HCT116 (cell line): ENCODE data around the gene TTLL11. TPM values are rescaled to one million over a fixed set of nuclear protein-coding genes. Genes with fewer than 3 reads are reported as not detected.

Source experiments
- ATAC-seq: fragments of 200-7000 bp; cut with Tn5 transposase; 2 replicates; pipeline ENCODE4 v1.9.1; 2020; ENCODE audit warnings: mild to moderate bottlenecking, moderate library complexity
- BruUV-seq: library from RNA; stranded (reverse); fragments of 400-500 nt; replicated peaks from 2 replicates; lab custom pipeline; 2021; lab: Mats Ljungman, UMichigan
- CTCF ChIA-PET: fragments of 300-600 bp; sonication (Branson Sonifier 250); formaldehyde crosslinking; loops from one replicate; lab custom pipeline; 2021; ENCODE audit warnings: antibody characterized with exemption; lab: Charles Lee
- POLR2A ChIA-PET: fragments of 300-600, 350-600 bp; sonication (Branson Sonifier 250); formaldehyde crosslinking; loops from one replicate; lab custom pipeline; 2021; ENCODE audit warnings: antibody characterized with exemption; lab: Charles Lee
- RAD21 ChIA-PET, 2 experiments: fragments of 300-600 bp; sonication (Branson Sonifier 250); formaldehyde crosslinking; loops; one replicate each; lab custom pipeline; 2023; ENCODE audit warnings: low total read pairs in 2 of 2; ENCODE audit not compliant: uncharacterized antibody in 2 of 2, unreplicated experiment in 2 of 2, low non-redundant PET in 1 of 2; lab: Charles Lee
- DNase-seq: peaks from one replicate; pipeline ENCODE4 v3.0.0-alpha.2; 2010; ENCODE audit warnings: low read depth, low spot score
- H2AFZ ChIP-seq: fragments of 200-600 bp; shearing (Covaris generic), sonication (generic); 2 replicates; pipeline ENCODE4 v1.6.1; 2017; ENCODE audit warnings: low read depth, mixed run types, mixed read lengths, antibody characterized with exemption, low read length; ENCODE audit not compliant: poor library complexity, severe bottlenecking
- H3K27ac ChIP-seq: 2 replicates; pipeline ENCODE4 v1.5.1; 2012; ENCODE audit warnings: low read depth, low read length
- H3K27me3 ChIP-seq: fragments of 200-600 bp; sonication (generic); 2 replicates; pipeline ENCODE4 v1.6.1; 2016; ENCODE audit warnings: mixed run types, low read length, mixed read lengths; ENCODE audit not compliant: insufficient read depth
- H3K36me3 ChIP-seq, 2 experiments: fragments of 200-500 bp in 1 of 2; fragments of 200-600 bp in 1 of 2; sonication (Bioruptor generic) in 1 of 2; sonication (generic) in 1 of 2; 2 replicates each; pipeline versions ENCODE4 v1.5.1 to v1.6.1; 2014 to 2016; ENCODE audit warnings: low read length in 2 of 2, inconsistent platforms in 1 of 2, mixed read lengths in 1 of 2, mixed run types in 1 of 2; ENCODE audit not compliant: insufficient read depth in 2 of 2, control insufficient read depth in 1 of 2
- H3K4me1 ChIP-seq, 2 experiments: fragments of 200-600 bp in 1 of 2; sonication (generic) in 1 of 2; 2 replicates each; pipeline versions ENCODE4 v1.5.1 to v1.6.1; 2012 to 2017; ENCODE audit warnings: low read length in 2 of 2, inconsistent platforms in 1 of 2, mild to moderate bottlenecking in 1 of 2, mixed read lengths in 1 of 2, mixed run types in 1 of 2, moderate library complexity in 1 of 2; ENCODE audit not compliant: insufficient read depth in 2 of 2, control insufficient read depth in 1 of 2
- H3K4me2 ChIP-seq: fragments of 200-600 bp; sonication (generic); 2 replicates; pipeline ENCODE4 v1.6.1; 2017; ENCODE audit warnings: mixed run types, low read length, mixed read lengths
- H3K4me3 ChIP-seq, 2 experiments: fragments of 200-600 bp in 1 of 2; sonication (generic) in 1 of 2; replicated peaks in 1 of 2; 2 replicates each; pipeline ENCODE4 v1.5.1; 2011 to 2016; ENCODE audit warnings: low read length in 2 of 2, control low read depth in 1 of 2, low read depth in 1 of 2, mild to moderate bottlenecking in 1 of 2, mixed read lengths in 1 of 2, mixed run types in 1 of 2
- H3K79me2 ChIP-seq: fragments of 200-600 bp; sonication (generic); 2 replicates; pipeline ENCODE4 v1.6.1; 2017; ENCODE audit warnings: mild to moderate bottlenecking, mixed run types, low read length, moderate library complexity, mixed read lengths; ENCODE audit not compliant: insufficient read depth
- H3K9ac ChIP-seq: fragments of 200-600 bp; sonication (generic); 2 replicates; pipeline ENCODE4 v1.6.1; 2016; ENCODE audit warnings: low read length, mixed read lengths
- H3K9me2 ChIP-seq: fragments of 200-600 bp; sonication (generic), shearing (Covaris generic); 2 replicates; pipeline ENCODE4 v1.6.1; 2017; ENCODE audit warnings: mixed run types, mild to moderate bottlenecking, moderate library complexity; ENCODE audit not compliant: insufficient read depth
- H3K9me3 ChIP-seq, 2 experiments: fragments of 200-500 bp in 1 of 2; fragments of 200-600 bp in 1 of 2; sonication (Bioruptor generic) in 1 of 2; sonication (generic) in 1 of 2; 2 replicates each; pipeline ENCODE4 v1.6.1; 2014 to 2017; ENCODE audit warnings: low read length in 2 of 2, mixed read lengths in 2 of 2, inconsistent platforms in 1 of 2, low read depth in 1 of 2, mild to moderate bottlenecking in 1 of 2, mixed run types in 1 of 2, moderate library complexity in 1 of 2; ENCODE audit not compliant: control insufficient read depth in 1 of 2, insufficient read depth in 1 of 2
- H4K20me1 ChIP-seq: fragments of 200-600 bp; sonication (generic), shearing (Covaris generic); 2 replicates; pipeline ENCODE4 v1.6.1; 2017; ENCODE audit warnings: mixed run types, mild to moderate bottlenecking, moderate library complexity; ENCODE audit not compliant: insufficient read depth
- CTCF ChIP-seq, 3 experiments: fragments of 200-600 bp in 1 of 3; sonication (generic) in 1 of 3; IDR thresholded peaks in 2 of 3; conservative IDR thresholded peaks in 1 of 3; 2 replicates each; pipeline ENCODE4 v1.5.1; 2012 to 2017; ENCODE audit warnings: low read depth in 2 of 3, low read length in 2 of 3, antibody characterized with exemption in 1 of 3, borderline replicate concordance in 1 of 3, control low read depth in 1 of 3, mild to moderate bottlenecking in 1 of 3, mixed read lengths in 1 of 3, mixed run types in 1 of 3, moderate library complexity in 1 of 3; ENCODE audit not compliant: insufficient read depth in 1 of 3
- FOSL1 ChIP-seq: IDR thresholded peaks from 2 replicates; pipeline ENCODE4 v1.6.1; 2012; ENCODE audit warnings: low read depth
- RAD21 ChIP-seq: IDR thresholded peaks from 2 replicates; pipeline ENCODE4 v1.6.1; 2012; ENCODE audit warnings: low read depth, mild to moderate bottlenecking
- SIN3A ChIP-seq: IDR thresholded peaks from 2 replicates; pipeline ENCODE4 v1.6.1; 2012; ENCODE audit warnings: low read depth
- ZBTB33 ChIP-seq: IDR thresholded peaks from 2 replicates; pipeline ENCODE4 v1.6.1; 2011; ENCODE audit warnings: mild to moderate bottlenecking, low read length, moderate library complexity; ENCODE audit not compliant: insufficient replicate concordance; ENCODE audit errors: extremely low read depth
- ZFX ChIP-seq: fragments of 450-650 bp; IDR thresholded peaks from 2 replicates; pipeline ENCODE4 v1.6.1; 2017
- ZNF274 ChIP-seq: fragments of 200-500 bp; sonication (Bioruptor generic); IDR thresholded peaks from 2 replicates; pipeline ENCODE4 v1.6.1; 2014; ENCODE audit warnings: mild to moderate bottlenecking, low read depth, low read length, inconsistent platforms
- intact Hi-C: fragments of 100-400 bp; cut with micrococcal nuclease; formaldehyde crosslinking; loops from 2 replicates; pipeline ENCODE4 v1.10.0; 2022
- total RNA-seq: library from RNA; stranded (reverse); gene quantifications from one replicate; pipeline ENCODE4 v1.2.1, GENCODE V29; 2021; ENCODE audit not compliant: unreplicated experiment

The TTLL11 gene
- total RNA-seq, 1 experiment from 2014 or later = 2.2 TPM

GRCh38 chr9:122110100-122110833 lies 17.2 kb upstream of the TTLL11 start:
- TF ChIP-seq ZFX = no peak
- no peak for TF ChIP-seq FOSL1
- no peak for TF ChIP-seq ZNF274
- no peak for TF ChIP-seq CTCF (IDR thresholded peaks at IDR 0.05 in 2 of 3, conservative IDR thresholded peaks at IDR 0.05 in 1 of 3; ENCODE audit: borderline replicate concordance in 1 of 3, insufficient read depth in 1 of 3, low read depth in 2 of 3, low read length in 2 of 3)
- TF ChIP-seq ZBTB33 = no peak
- TF ChIP-seq SIN3A = no peak
- TF ChIP-seq RAD21 = no peak

More at GRCh38 chr9:122110100-122110833, 17.2 kb upstream of the TTLL11 start:
- Histone ChIP-seq H3K4me2 (no peak overlapping the region), H3K36me3 (no peaks in the 10 kb centered on the region), H3K27me3 (peaks cover 2% of the 10 kb centered on the region), H3K9me2 (no peaks in the 10 kb centered on the region), H3K79me2 (no peaks in the 10 kb centered on the region), H3K9ac (no peak overlapping the region), H3K4me3 (no peak overlapping the region), H2AFZ (no peak overlapping the region), H4K20me1 (no peaks in the 10 kb centered on the region), H3K4me1 (no peaks in the 10 kb centered on the region), H3K27ac (no peak overlapping the region), H3K9me3 (no peaks in the 10 kb centered on the region)
- ATAC-seq = no peak
- BruUV-seq = no TSS peak
- ChIA-PET POLR2A (no interaction called here), CTCF (interaction anchor here (0.6 to 1.1 kb wide), 2 partner anchors 11 to 56 kb away, joined by 3 read pairs; no protein-coding TSS in a partner anchor), RAD21 (no interaction called here)
- no peak for DNase-seq
- intact Hi-C loops = no loop called here
